ENCODE data around the gene TACR2.

Gene TACR2

DNA sequence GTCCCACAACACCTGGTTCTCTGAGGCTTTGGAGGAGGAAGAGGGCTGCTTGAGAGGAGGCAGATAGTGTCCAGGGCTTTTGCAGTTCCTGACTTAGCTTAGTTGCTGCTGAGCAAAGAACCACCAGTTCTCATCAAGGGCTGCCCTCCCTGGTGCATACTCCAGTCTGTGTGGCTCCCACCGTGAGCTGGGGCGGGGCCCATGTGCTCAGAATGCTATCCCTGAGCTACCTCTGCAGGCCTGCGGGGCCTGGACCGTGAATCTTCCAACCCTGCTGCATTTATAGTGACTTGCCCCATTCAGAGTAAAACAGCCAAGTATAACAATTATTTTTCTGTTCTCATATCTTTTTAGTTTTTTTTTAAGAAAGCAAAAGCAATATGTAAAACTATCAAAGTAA, 49.2 kb downstream of the TACR2 start:
- no peak for DNase-seq

DNA sequence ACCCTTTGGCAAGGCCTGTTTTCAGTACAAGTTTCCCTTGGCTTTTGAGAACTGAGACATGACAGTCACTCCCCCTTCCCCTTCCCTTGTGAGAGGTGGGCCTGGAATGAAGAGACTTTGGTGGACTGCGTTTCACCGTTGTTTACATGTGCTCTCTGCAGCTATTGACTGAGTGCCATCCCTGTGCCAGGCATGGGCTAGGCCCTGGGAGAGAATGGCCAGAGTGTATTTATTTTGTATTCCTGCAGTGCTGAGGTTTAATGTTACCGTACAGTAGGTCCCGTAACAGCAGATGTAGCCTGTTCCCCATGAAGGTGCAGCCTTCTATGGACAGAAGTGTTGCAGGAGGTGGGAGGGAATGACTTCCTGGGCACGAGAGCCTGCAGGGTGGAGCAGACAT, 50.0 kb downstream of the TACR2 start:
- DNase-seq, result no peak

DNA sequence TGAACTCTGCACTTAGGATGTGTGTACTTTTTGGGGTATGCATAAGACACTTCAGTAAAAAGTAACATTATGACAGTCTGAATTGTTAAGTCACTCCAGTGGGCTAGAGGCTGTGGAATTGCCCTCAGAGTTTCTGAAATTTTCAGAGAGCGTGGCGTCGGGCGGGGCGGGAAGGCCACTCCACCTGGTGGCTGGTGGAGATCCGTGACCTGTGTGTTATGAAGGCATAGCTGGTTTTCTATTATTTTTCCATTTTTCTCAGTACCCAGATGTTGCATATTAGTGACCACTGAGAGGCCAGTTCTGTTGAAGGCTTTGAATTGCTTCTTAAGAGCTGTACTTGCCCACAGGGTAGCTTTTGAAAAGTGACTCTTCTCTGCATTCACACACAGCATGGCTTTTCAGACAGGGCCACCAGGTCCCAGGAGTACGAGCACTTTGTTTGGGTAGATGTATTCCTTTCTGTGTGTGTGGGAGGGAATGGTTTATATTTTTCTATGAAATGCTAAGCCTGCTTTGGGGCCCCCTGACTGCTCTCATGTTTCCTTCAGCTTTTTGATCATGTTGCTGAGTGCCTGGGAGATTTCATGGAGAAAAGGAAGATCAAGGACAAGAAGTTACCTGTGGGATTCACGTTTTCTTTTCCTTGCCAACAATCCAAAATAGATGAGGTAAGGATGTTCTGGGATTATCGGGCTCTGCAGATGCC, 52.3 kb downstream of the TACR2 start:
- no peak for DNase-seq

GRCh38 chr10:69363666-69364065, 53.1 kb downstream of the TACR2 start:
- DNase-seq, result no peak

- no peak for DNase-seq
Observed at GRCh38 chr10:69362471-69362954, 54.2 kb downstream of the TACR2 start.

- DNase-seq, result no peak
Observed at GRCh38 chr10:69361303-69361614, 55.5 kb downstream of the TACR2 start.

DNA sequence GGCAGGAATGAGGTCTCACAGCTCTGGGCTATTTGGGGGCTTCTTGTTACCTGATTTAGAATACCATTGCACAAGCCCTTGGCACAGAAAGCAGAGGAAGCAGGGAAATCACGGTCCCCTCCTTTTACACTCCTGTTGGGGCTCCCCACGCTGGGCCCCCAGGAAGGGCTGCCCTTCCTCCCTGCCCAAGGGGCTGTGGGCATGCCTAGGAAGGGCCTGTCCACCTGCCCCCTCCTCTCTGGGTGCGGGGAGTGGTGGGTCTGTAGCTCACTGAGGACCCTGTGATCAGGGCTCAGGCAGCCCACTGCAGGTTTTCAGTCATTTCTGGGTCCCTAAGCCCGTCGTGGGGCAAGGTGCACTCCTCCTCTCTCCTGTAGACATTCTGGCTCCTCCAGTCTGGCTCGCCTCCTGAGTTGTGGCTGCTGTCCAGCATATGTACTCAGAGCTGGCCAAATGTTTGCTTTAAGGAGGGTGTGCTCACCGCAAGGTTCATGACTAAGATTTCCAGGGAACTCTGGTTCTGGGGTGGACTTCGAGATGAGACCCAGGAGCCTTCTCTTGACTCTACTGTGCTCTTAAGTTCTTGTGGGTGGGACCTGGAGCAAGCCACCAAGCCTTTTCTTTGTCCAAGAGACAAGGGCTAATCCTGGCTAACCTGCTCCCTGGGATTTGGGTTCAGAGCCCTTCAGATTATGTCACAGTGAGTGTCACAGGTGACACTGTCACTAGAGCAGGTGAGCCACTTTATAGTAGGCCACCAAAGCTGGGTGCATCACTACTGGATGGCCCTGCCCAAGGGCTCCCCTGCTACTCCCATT, 56.0 kb downstream of the TACR2 start:
- no peak for DNase-seq

DNA sequence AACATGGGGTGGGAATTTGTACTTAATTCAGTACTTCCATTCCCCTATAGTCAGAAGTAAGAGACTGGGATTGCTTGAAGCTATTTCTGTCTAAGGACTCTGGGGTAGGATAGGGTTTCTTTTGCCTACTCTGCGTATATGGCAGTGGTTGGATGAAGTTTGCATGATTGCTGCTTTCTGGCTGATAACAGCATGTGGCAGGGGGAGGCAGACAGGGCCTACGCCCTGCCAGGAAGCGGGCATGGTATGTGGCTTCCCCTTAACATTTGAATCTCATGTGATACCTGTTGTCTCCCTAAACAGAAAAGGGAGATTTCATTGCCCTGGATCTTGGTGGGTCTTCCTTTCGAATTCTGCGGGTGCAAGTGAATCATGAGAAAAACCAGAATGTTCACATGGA, 57.1 kb downstream of the TACR2 start:
- DNase-seq, result peak; percentile 88

- DNase-seq, result peak; percentile 74
Observed at GRCh38 chr10:69359148-69359547, 57.6 kb downstream of the TACR2 start.

GRCh38 chr10:69358148-69358795, 58.4 kb downstream of the TACR2 start:
- DNase-seq, result no peak

DNA sequence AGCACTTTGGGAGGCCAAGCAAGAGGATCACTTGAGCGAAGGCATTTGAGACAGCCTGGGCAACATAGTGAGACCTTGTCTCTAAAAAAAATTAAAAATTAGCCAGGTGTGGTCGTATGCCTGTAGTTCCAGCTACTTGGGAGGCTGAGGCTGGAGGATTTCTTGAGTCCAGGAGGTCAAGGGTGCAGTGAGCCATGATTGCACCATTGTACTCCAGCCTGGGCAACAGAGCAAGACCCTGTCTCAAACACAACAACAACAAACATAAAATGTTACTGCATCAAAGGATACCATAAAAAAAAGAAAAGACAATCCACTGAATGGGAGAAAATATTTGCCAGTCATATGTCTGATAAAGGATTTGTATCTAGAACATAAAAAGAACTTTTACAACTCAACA, 60.5 kb downstream of the TACR2 start:
- DNase-seq, result no peak

- no peak for DNase-seq
Observed at GRCh38 chr10:69353977-69354635, 62.6 kb downstream of the TACR2 start.

Measured in hematopoietic multipotent progenitor cell treated with erythropoietin and hydrocortisone succinate and interleukin-3 and kit ligand, for 6 days (in vitro differentiated cells).